Fibroblast of skin of abdomen (primary cell): ENCODE results near the gene RRM1.
"Not testable (repeated sequence)": the region's sequence is repeated elsewhere in the genome, so short reads cannot be mapped to it uniquely, and the experiment has no call there.

Experiments
- DNase-seq: peaks from one replicate; pipeline ENCODE4 v3.0.0-alpha.2; 2013

Gene RRM1

DNA sequence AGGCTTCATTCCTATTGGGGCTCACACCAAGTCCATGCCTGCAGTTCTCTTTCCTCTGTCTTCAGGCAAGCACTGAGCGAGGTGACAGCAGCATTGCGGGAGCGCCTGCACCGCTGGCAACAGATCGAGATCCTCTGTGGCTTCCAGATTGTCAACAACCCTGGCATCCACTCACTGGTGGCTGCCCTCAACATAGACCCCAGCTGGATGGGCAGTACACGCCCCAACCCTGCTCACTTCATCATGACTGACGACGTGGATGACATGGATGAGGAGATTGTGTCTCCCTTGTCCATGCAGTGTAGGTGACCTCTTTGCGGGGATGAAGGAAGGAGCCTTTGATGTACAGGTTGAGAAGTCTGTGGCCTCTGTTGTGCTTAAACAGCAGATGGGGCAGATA, 11.4 kb upstream of the RRM1 start:
- no peak for DNase-seq

DNA sequence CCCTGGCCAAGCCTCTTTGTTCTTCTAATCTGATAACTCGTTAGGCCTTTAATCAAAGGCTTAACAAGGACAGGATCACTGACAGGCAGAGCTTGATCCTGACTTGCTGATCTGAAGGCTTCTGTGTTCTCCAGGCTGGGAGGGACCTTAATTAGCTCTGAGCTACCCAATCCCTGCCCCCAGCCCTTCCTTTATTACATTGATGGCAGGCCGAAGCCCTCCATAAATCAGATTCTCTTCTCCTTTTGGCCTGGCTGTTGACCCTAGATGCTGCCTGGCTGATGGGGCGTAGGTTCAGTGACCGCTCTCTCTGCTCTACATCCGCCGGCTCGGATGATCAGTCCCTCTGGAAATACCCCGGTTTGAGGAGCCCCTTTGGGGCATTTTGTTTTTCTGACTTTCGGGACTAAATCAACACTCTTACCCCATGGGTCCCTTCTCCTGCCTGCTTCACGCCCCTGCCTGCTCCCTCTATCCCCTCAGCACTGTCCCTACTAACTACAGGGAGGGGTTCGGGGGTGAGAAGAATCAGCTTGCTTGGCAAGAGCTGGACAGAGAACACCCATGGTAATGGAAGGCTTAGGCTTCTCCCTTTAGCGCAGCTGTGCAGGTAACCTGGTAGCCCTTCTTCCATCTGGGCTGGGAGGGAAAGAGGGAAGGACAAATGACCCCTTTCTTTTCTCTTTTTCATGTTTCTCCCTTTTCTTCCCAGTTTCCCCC, 10.0 kb upstream of the RRM1 start:
- DNase-seq: no peak

- DNase-seq: no peak
These were observed 9.0 kb upstream of the RRM1 start for GRCh38 chr11:4085575-4085974.

- no peak for DNase-seq
These were observed 7.8 kb upstream of the RRM1 start for GRCh38 chr11:4086575-4087353.

GRCh38 chr11:4087551-4087950, 7.0 kb upstream of the RRM1 start:
- peak; percentile 39 for DNase-seq

DNA sequence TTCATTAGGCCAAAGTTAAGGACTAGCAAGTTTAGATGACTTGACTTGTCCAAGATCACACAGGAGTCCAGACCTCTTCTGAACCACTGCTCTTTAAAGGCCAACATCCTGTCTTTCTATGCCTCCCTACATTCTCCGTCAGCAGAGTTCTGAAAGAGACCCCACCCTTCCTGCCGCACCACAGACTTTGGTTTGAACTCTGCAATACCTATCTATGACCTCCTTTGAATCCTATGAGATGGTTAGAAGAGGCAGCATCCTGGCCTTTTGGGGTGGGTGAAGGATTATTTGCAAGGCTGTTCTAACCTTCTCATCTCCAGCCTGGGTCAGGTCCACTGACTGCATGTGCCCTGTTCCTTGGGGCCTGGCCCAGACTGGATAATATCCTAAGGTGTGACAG, 4.3 kb upstream of the RRM1 start:
- no peak for DNase-seq

GRCh38 chr11:4092026-4092425, 2.6 kb upstream of the RRM1 start:
- no peak for DNase-seq

DNA sequence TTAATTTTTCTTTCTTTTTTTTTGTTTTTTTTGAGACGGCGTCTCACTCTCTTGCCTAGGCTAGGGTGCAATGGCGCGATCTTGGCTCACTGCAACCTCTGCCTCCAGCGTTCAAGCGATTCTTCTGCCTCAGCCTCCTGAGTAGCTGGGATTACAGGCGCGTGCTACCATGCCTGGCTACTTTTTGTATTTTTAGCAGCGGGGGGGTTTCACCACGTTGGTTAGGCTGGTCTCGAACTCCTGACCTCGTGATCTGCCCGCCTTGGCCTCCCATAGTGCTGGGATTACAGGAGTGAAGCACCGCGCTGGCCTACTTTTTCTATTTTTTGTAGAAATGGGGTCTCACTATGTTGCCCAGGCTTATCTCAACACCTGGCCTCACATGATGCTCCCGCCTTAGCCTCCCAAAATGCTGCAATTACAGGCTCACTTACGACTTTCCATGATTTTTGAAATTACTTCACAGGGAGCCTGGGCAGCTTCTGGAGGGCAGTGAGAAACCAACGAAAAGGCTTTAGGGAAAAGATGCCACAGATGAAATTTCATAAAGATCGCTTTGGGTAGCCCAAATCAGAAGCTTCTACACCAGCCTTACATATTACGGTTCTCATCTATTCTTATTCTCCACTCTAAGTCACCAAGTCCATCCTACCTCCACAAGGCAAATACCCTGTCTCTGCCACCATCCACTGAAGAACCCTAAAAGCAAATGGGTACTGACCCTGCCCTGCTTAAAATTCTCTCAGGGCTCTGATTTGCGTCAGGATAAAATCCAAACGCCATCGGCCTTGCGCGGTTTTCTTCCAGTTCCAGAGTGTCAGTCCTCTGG, 866 bp upstream of the RRM1 start:
- peak; percentile 14 for DNase-seq

- DNase-seq: peak; percentile 69
These were observed 1.1 kb downstream of the RRM1 start for GRCh38 chr11:4095509-4096230.

GRCh38 chr11:4098026-4098621, 3.5 kb downstream of the RRM1 start:
- no peak for DNase-seq

DNA sequence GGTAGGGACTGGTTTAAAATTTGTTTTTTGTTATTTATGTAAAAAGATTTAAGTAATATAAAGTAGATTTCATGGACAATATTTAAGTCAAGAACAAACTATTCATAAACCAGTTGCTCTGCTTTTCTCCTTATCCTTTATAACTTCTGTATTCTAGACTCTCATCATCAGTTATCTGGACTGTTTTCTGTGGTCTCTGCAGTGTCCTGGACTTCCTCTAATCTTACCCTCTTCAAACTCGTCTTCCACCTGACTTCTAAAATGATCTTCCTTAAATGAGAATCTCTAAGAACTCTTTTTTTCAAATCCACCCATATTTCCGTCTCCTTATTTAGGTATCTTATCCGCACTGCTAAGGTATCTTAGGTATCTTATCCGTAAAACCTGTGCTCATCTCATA, 8.1 kb downstream of the RRM1 start:
- no peak for DNase-seq

DNA sequence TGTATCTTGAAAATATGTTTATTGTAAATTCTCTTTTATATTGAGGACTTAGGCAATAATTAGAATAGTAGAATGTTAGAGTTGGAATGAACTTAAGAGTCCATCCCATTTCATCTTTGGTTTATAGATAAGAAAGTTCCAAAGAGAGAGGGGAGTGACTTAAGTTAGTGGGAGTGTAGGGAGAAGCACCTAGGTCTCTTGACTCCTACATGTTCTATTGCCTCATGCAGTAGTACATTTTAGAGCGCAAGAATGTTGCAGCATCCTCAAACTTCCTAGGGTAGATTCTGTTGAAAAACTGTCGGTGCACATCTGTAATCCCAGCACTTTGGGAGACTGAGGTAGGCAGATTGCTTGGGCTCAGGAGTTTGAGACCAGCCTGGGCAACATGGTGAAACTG, 8.7 kb downstream of the RRM1 start:
- no peak for DNase-seq

- no peak for DNase-seq
These were observed 11.3 kb downstream of the RRM1 start for GRCh38 chr11:4105916-4106315.

- DNase-seq: no peak
These were observed 17.2 kb downstream of the RRM1 start for GRCh38 chr11:4111834-4112233.

DNA sequence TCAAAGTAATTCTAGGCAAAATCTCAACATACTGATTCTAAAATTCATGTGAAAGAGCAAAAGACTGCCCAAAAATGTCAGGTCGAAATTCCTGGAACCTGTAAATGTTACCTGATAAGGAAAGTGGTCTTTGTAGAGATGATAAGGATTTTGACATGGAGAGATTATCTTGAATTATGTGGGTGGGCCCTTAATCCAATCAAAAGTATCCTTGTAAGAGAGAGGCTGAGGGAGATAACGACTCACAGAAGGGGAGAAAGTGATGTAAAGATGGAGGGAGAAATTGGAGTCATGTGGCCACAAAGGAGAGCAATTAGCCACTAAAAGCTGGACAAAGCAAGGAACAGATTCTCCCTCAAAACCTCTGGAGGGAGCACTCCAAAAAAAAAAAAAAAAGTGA, 20.5 kb downstream of the RRM1 start:
- DNase-seq: no peak

DNA sequence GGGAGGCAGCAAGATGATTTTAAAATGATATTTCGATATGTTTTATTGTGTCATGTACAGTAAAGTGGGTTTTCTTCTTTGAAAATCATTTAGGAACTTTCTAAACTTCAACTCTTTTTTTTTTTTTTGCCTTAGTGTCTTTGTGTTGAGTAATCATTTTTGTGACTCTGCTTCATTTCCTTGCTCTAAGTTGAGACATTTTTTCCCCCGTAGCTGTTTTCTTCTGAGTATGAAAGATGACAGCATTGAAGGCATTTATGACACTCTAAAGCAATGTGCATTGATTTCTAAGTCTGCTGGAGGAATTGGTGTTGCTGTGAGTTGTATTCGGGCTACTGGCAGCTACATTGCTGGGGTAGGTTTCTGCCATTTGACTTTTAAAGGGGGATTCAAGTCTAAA, 23.5 kb downstream of the RRM1 start:
- DNase-seq: peak; percentile 57

DNA sequence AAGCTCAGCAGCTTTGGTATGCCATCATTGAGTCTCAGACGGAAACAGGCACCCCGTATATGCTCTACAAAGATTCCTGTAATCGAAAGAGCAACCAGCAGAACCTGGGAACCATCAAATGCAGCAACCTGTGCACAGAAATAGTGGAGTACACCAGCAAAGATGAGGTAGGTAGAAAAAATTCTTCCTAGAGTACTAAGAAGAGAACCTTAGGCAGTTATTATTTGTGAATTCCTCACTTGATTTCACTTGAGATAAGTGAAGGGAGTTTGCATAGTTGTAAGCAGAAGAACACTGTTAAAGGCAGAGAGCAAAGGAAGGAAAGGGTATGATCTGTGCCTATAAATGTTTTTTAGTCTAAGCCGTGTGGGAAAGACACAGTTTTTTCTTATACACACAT, 28.6 kb downstream of the RRM1 start:
- no peak for DNase-seq

- DNase-seq: peak; percentile 17
These were observed 30.5 kb downstream of the RRM1 start for GRCh38 chr11:4125141-4125540.

DNA sequence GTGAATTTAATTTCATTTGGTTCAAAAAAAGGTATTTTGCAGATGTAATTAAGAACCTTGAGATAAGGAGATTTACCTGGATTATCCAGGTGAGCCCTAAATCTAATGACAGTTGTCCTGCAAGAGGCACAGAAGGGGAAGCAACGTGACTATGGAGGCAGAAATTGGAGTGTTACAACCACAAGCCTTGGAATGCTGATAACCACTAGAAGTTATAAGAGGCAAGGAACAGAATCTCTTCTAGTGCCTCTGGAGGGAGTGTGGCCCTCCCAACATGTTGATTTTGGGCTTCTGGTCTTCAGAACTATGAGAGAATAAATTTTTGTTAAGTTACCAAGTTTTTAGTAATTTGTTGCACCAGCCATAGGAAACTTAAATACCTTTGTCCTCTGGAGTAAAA, 32.8 kb downstream of the RRM1 start:
- DNase-seq: no peak

DNA sequence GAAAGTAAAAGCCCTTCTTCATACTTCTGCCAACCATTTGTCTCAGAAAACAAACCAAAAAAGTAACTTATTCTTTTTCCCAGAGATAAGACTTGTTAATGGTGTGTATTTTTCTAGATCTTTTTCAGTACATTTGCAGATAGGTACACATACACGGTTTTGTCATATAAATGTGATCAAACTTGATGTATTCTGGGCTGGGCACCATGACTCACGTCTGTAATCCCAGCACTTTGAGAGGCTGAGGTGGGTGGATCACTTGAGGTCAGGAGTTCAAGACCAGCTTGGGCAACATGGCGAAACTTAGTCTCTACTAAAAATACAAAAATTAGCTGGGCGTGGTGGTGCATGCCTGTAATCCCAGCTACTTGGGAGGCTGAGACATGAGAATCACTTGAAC, 35.6 kb downstream of the RRM1 start:
- DNase-seq: not testable (repeated sequence)

DNA sequence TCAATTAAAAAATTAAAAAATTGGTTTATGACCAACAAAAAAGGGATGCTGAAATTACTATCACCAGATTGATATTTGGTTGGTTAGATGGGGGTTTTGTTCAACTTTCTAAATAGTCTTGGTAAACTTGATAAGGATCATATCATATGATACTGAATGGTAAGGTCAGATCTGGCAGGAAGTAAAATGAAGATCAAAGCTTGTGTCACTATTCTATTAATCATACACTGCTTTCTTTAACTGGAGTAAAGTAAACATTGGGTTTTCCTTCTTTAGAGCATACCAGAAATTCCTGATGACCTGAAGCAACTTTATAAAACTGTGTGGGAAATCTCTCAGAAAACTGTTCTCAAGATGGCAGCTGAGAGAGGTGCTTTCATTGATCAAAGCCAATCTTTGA, 40.2 kb downstream of the RRM1 start:
- peak; percentile 27 for DNase-seq

DNA sequence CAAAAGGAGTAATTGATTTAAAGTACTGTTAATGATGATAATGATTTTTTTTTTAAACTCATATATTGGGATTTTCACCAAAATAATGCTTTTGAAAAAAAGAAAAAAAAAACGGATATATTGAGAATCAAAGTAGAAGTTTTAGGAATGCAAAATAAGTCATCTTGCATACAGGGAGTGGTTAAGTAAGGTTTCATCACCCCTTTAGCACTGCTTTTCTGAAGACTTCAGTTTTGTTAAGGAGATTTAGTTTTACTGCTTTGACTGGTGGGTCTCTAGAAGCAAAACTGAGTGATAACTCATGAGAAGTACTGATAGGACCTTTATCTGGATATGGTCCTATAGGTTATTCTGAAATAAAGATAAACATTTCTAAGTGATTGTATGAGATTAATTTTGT, 43.9 kb downstream of the RRM1 start:
- DNase-seq: no peak
